HG03103 (cell line): Measurements from ENCODE around the gene CDK16.
A peak's percentile ranks its signal among the peaks of the same experiment; 100 is the strongest.

ENCODE experiments used
- ATAC-seq: cut with Tn5 transposase; IDR thresholded peaks from one replicate; pipeline ENCODE4 v1.9.1; 2021; ENCODE audit warnings: low read depth; ENCODE audit not compliant: unreplicated experiment

Gene CDK16

GRCh38 chrX:47204970-47205369, 13.5 kb upstream of the CDK16 start:
- ATAC-seq: no peak

- no peak for ATAC-seq
Observed at GRCh38 chrX:47206316-47206715, 12.2 kb upstream of the CDK16 start.

GRCh38 chrX:47208108-47208507, 10.4 kb upstream of the CDK16 start:
- no peak for ATAC-seq

GRCh38 chrX:47209508-47210238, 8.8 kb upstream of the CDK16 start:
- ATAC-seq: no peak

GRCh38 chrX:47210661-47211425, 7.6 kb upstream of the CDK16 start:
- ATAC-seq: no peak

GRCh38 chrX:47212381-47213293, 5.8 kb upstream of the CDK16 start:
- ATAC-seq: no peak

- ATAC-seq: no peak
Observed at GRCh38 chrX:47214435-47215077, 3.9 kb upstream of the CDK16 start.

GRCh38 chrX:47215291-47215900, 3.1 kb upstream of the CDK16 start:
- no peak for ATAC-seq

GRCh38 chrX:47216393-47216925, 2.0 kb upstream of the CDK16 start:
- no peak for ATAC-seq

GRCh38 chrX:47217121-47217851, 1.2 kb upstream of the CDK16 start:
- no peak for ATAC-seq

- peak; percentile 82 for ATAC-seq
Observed at GRCh38 chrX:47217852-47218279, 615 bp upstream of the CDK16 start.

- ATAC-seq: no peak
Observed at GRCh38 chrX:47218920-47219815, 687 bp downstream of the CDK16 start.

GRCh38 chrX:47221756-47222155, 3.3 kb downstream of the CDK16 start:
- no peak for ATAC-seq

- no peak for ATAC-seq
Observed at GRCh38 chrX:47222751-47223350, 4.4 kb downstream of the CDK16 start.

GRCh38 chrX:47223476-47224250, 5.2 kb downstream of the CDK16 start:
- ATAC-seq: no peak

GRCh38 chrX:47224266-47224895, 5.9 kb downstream of the CDK16 start:
- ATAC-seq: no peak

GRCh38 chrX:47224896-47225290, 6.4 kb downstream of the CDK16 start:
- no peak for ATAC-seq
